ENCODE results near the gene RAMACL. TPM values are rescaled to one million over a fixed set of nuclear protein-coding genes. Genes with fewer than 3 reads are reported as not detected.

The RAMACL gene
- total RNA-seq, 1 donor from 2014 or later, result 2.3 TPM

DNA sequence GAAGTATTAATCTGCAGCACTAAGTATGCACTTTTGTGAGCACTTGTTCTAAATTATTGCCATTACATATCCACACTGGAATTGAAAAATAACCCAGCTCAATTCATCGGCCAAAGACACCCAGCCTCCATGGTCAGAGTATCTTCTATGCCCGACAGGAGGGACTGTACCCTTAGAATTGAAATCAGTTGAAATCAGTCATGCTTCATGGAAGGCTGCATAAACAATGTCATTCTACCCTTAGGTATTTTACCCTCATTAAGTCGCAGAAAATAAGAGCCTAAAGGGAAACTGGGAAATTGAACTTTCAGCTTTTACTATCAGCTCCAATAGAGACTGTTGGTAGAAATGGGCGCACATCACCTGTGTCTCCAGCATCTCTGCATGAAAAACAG lies 2.9 kb upstream of the RAMACL start:
- TF ChIP-seq, protein P1, sequence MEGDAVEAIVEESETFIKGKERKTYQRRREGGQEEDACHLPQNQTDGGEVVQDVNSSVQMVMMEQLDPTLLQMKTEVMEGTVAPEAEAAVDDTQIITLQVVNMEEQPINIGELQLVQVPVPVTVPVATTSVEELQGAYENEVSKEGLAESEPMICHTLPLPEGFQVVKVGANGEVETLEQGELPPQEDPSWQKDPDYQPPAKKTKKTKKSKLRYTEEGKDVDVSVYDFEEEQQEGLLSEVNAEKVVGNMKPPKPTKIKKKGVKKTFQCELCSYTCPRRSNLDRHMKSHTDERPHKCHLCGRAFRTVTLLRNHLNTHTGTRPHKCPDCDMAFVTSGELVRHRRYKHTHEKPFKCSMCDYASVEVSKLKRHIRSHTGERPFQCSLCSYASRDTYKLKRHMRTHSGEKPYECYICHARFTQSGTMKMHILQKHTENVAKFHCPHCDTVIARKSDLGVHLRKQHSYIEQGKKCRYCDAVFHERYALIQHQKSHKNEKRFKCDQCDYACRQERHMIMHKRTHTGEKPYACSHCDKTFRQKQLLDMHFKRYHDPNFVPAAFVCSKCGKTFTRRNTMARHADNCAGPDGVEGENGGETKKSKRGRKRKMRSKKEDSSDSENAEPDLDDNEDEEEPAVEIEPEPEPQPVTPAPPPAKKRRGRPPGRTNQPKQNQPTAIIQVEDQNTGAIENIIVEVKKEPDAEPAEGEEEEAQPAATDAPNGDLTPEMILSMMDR (IDR thresholded peaks at IDR 0.05), result no peak
- Mint-ChIP-seq H3K27ac (peak overlapping the region; percentile 87), H3K27me3 (no peaks in the 10 kb centered on the region), H3K4me1 (peaks cover 42% of the 10 kb centered on the region), H3K36me3 (ENCODE audit: low read depth) (no peaks in the 10 kb centered on the region), H3K9me3 (no peaks in the 10 kb centered on the region), H3K4me3 (peak overlapping the region; percentile 76)
- ATAC-seq (ENCODE audit: low read depth) (peak; percentile 17), DNase-seq (no peak)
- CTCF ChIA-PET, result interaction anchor here (0.8 to 1.0 kb wide), 3 partner anchors 183 to 552 kb away, joined by 3 read pairs; no protein-coding TSS in a partner anchor
- intact Hi-C loops (cut with micrococcal nuclease), result loop anchor here (1.0 to 5.0 kb wide), 9 partner anchors 38 to 761 kb away; partner anchors contain the start of genes CEP43, MPC1, RPS6KA2 and SFT2D1
- POLR2A ChIA-PET, result interaction anchor here (0.6 to 4.2 kb wide), 10 partner anchors 33 to 762 kb away, joined by 3 to 67 read pairs (median 4); partner anchors contain the start of genes RPS6KA2 and SFT2D1

DNA sequence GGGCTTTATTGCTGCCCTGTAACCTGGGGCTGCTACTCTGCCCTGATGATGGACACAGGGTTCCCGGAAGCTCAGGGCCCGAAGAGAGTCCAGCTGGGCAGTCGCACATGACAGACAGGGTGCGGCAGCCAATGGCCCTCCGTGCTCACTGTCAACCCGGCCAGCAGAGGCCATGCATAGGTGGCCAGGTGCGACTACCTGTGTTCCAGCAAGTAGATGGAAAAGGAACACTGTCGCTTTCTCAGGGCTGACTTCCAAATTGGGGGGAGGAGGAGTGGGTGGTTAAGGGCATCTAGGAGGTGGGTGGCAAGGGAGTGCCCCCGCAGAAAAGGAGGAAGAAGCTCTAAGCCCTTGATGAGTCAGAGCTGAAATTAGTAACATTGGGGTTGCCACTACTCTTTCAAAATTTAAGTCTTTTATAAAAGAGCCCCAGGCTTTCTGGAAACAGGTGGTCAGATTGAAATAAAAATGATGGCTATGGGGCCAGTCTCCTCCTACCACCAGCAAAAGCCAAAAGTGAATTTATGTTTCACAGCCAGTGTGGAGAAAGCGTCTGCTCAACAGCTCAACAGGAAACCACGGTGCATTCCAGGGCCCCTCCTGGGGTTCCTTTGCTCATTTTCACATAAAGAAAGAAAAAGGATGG lies 2.3 kb upstream of the RAMACL start:
- peak; percentile 19 for DNase-seq
- H3K4me1 Mint-ChIP-seq, result peaks cover 42% of the 10 kb centered on the region
- TF ChIP-seq, protein P1 (IDR thresholded peaks at IDR 0.05), result no peak
- H3K27me3 Mint-ChIP-seq, result no peaks in the 10 kb centered on the region
- peak overlapping the region; percentile 76 for H3K4me3 Mint-ChIP-seq
- H3K27ac Mint-ChIP-seq, result peak overlapping the region; percentile 87
- intact Hi-C loops (cut with micrococcal nuclease), result loop anchor here (1.0 to 5.0 kb wide), 11 partner anchors 38 to 762 kb away; partner anchors contain the start of genes CEP43, MPC1, RPS6KA2 and SFT2D1
- H3K36me3 Mint-ChIP-seq (ENCODE audit: low read depth), result no peaks in the 10 kb centered on the region
- ATAC-seq (ENCODE audit: low read depth), result peak; percentile 49
- ChIA-PET CTCF (interaction anchor here (0.8 to 1.4 kb wide), 4 partner anchors 184 to 553 kb away, joined by 3 read pairs; no protein-coding TSS in a partner anchor), POLR2A (interaction anchor here (0.6 to 4.2 kb wide), 10 partner anchors 34 to 763 kb away, joined by 3 to 67 read pairs (median 4); partner anchors contain the start of genes RPS6KA2 and SFT2D1)
- no peaks in the 10 kb centered on the region for H3K9me3 Mint-ChIP-seq

DNA sequence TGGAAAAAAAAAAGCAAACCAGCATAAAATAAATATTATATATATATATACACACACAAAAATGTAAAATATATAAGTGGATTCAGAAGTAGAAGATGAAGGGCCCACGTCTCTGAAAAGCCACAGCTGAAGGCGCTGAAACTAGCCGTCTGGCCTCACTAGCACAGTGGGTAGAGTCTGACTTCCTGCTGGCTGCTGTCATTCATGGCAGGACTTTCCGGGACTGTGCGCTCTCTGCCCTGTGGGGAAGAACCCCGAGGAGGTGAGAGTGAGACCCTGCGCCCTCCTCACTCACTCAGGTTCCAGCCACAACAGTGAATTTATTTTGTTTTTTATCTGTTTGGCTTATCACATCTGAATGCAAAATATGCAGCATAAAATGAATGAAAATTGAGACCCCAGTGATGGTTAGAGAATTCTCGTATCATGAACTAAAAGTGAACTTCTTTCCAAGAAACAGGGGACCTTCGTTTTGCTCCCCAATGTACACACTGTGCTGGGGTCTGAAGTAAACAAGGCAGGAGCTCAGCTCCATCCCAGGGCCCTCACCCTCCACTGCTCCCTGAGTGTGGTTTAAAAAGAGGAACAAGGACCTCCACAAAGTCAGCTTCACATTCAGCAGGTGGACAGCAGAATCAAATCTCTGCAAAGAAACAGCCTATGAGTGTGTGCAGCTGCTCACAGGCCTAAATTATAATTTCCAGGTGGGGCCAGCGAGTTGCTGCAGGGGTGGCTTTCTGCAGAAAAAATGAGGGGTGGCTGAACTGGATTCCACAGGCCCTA lies 1.3 kb upstream of the RAMACL start:
- CTCF ChIA-PET, result interaction anchor here (1.4 kb wide), 1 partner anchor 362 kb away, joined by 3 read pairs; no protein-coding TSS in a partner anchor
- ATAC-seq (ENCODE audit: low read depth), result peak; percentile 80

DNA sequence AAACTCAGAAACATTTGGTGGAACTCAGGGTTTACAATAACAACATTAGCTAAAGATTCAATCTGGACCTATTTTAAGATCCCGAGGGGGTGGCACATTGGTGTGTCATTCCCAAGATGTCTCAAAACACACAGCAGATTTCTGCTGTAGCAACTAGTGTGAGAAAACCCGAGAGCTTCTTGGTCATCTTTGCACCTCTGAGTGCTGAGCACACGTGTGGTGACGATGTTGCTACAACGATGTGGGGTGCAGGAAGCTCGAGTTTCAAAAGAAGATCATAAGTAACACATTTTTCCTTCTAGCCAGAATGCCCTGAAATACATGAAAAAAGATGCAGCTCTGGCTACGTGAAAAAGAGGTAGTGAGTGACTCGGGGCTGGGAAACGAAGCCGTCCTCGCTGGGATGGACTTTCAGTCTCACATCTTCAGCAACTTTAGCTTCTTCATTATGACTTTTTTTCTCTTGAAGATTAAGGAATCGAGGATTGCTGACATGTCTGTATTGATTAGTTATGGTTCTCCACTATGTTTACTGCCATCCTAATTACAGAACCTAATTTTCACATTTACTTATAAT lies 1.5 kb downstream of the RAMACL start:
- POLR2A ChIA-PET, result interaction anchor here (0.6 kb wide), 2 partner anchors 27 to 332 kb away, joined by 3 to 6 read pairs; no protein-coding TSS in a partner anchor
- DNase-seq, result no peak

More for the DNA sequence above, 1.3 kb upstream of the RAMACL start:
- DNase-seq, result peak; percentile 28
- peaks cover 42% of the 10 kb centered on the region for H3K4me1 Mint-ChIP-seq
- TF ChIP-seq, protein P1 (IDR thresholded peaks at IDR 0.05), result no peak
- POLR2A ChIA-PET, result interaction anchor here (1.7 to 4.2 kb wide), 4 partner anchors 39 to 763 kb away, joined by 4 to 67 read pairs (median 10); partner anchors contain the start of gene RPS6KA2
- H3K4me3 Mint-ChIP-seq, result peak overlapping the region; percentile 76
- no peaks in the 10 kb centered on the region for H3K9me3 Mint-ChIP-seq
- H3K27me3 Mint-ChIP-seq, result no peaks in the 10 kb centered on the region
- H3K27ac Mint-ChIP-seq, result peak overlapping the region; percentile 87
- intact Hi-C loops (cut with micrococcal nuclease), result loop anchor here (1.0 to 5.0 kb wide), 9 partner anchors 47 to 763 kb away; partner anchors contain the start of genes CEP43, MPC1 and SFT2D1
- no peaks in the 10 kb centered on the region for H3K36me3 Mint-ChIP-seq (ENCODE audit: low read depth)

More for the DNA sequence above, 1.5 kb downstream of the RAMACL start:
- ATAC-seq (ENCODE audit: low read depth), result no peak
- Mint-ChIP-seq H3K36me3 (ENCODE audit: low read depth) (no peaks in the 10 kb centered on the region), H3K9me3 (no peaks in the 10 kb centered on the region), H3K4me3 (no peak overlapping the region), H3K4me1 (peaks cover 34% of the 10 kb centered on the region), H3K27me3 (no peaks in the 10 kb centered on the region), H3K27ac (no peak overlapping the region)
- TF ChIP-seq, protein P1 (IDR thresholded peaks at IDR 0.05), result no peak
- CTCF ChIA-PET, result no interaction called here
- intact Hi-C loops (cut with micrococcal nuclease), result loop anchor here (5.0 kb wide), 1 partner anchor 412 kb away; the partner anchor contains the start of gene CEP43
